H1 (cell line): ENCODE data around the gene DLG5. TPM values are rescaled to one million over a fixed set of nuclear protein-coding genes. Genes with fewer than 3 reads are reported as not detected.

Experiments used
- TBP ChIP-seq: IDR thresholded peaks from 2 replicates; pipeline ENCODE4 v1.6.1; 2011; ENCODE audit warnings: low read depth, low read length, improper control_type of control experiment
- polyA plus RNA-seq, 7 experiments: library from polyadenylated mRNA; depleted of rRNA in 3 of 7; stranded (reverse) in 5 of 7; unstranded in 2 of 7; fragments of >200 nt in 5 of 7; fragments of 200-250 nt in 2 of 7; gene quantifications; 1 replicate in 5 of 7; 2 replicates in 1 of 7; 4 replicates in 1 of 7; pipeline versions ENCODE4 v1.2.1 to v1.2.3, GENCODE V29; 2011 to 2013; ENCODE audit warnings: missing spikeins in 2 of 7, mixed read lengths in 2 of 7
- total RNA-seq: library from RNA; stranded (reverse); fragmentation: NEBNext Ultra II Directional; extraction: Animal tissue kit (Norgen Biotek cat#: 25700); gene quantifications from 2 replicates; pipeline ENCODE4 v1.2.1, GENCODE V29; 2021
- TF ChIP-seq, protein P1 (sequence below): IDR thresholded peaks from 2 replicates; pipeline ENCODE4 v1.6.1; 2012; ENCODE audit warnings: inconsistent platforms

DLG5 gene
- total and polyA plus RNA-seq, 2 of the 8 experiments (the other 6 are each of a cell fraction or from before 2014, with no cell fraction given), result 15.6 to 71.4 TPM

DNA sequence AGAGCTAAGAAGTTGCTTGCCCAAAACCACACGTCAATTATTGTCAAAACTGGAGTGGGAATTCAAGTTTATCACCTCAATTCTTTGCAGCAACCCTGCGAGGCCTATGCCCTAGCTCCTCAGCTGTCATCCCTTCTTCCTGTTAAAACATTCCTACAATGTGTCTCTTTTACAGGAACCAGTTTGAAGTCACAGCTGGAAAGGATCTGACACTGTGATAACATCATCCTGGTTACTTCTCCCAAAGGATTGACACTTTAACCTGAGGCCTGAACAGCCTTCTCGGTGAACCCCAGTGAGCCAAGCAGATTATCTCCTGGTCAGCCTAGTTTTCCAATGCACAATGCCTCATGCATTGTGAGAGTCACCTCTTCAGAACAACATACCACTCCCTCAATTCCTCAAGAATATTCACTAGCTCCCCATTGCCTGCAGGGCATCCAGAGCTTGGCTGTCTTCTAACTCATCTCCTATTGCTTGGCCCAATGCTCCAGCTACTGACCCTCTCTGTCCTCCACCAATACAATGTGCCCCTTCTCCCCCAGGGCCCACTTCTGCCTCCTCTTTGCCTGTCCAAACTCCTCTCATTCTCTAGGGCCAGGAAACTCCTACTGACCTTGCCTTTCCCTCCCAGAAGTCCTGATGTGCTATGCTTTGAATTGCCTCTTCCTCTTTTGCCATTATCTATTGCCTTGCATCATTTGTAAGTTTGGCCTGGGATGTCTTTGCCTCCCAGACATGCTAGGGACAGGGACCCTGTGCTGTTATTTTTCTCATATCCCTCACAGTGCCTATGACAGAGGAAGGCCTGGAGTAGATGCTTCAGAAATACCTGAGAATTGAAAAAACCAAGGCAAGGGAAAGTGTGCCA is 10.4 kb upstream of the DLG5 start (continued):
- TF ChIP-seq, protein P1, sequence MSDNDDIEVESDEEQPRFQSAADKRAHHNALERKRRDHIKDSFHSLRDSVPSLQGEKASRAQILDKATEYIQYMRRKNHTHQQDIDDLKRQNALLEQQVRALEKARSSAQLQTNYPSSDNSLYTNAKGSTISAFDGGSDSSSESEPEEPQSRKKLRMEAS, result no peak
- TF ChIP-seq TBP, result no peak
- TF ChIP-seq, all 59 proteins: peak for 0
